Mucosa of stomach (tissue), 1 donor: Measurements from ENCODE around the gene FUZ.
"Not testable (repeated sequence)": the region's sequence is repeated elsewhere in the genome, so short reads cannot be mapped to it uniquely, and the experiment has no call there.

Experiments used
- H3K27me3 ChIP-seq: one replicate; pipeline ENCODE4 v1.7.0; 2013; ENCODE audit warnings: mild to moderate bottlenecking, low read length; ENCODE audit not compliant: control insufficient read depth, insufficient read depth
- H3K36me3 ChIP-seq: one replicate; pipeline ENCODE4 v1.7.0; 2013; ENCODE audit warnings: low read length; ENCODE audit not compliant: control insufficient read depth, insufficient read depth
- H3K4me1 ChIP-seq: one replicate; pipeline ENCODE4 v1.7.0; 2013; ENCODE audit warnings: mild to moderate bottlenecking, low read length; ENCODE audit not compliant: control insufficient read depth, insufficient read depth
- H3K4me3 ChIP-seq: one replicate; pipeline ENCODE4 v1.7.0; 2013; ENCODE audit warnings: low read length
- H3K9ac ChIP-seq: one replicate; pipeline ENCODE4 v1.7.0; 2013; ENCODE audit warnings: mild to moderate bottlenecking, low read length, moderate library complexity
- H3K9me3 ChIP-seq: one replicate; pipeline ENCODE4 v1.7.0; 2013; ENCODE audit warnings: mild to moderate bottlenecking, low read length, moderate library complexity; ENCODE audit not compliant: control insufficient read depth
- donor health status: Pancreatic carcinoma.

The FUZ gene

GRCh38 chr19:49819452-49820115 lies 6.5 kb upstream of the FUZ start:
- H3K27me3 ChIP-seq, H3K9me3 ChIP-seq, H3K36me3 ChIP-seq: not testable (repeated sequence)
- peaks cover 15% of the 10 kb centered on the region for H3K4me1 ChIP-seq
- peak overlapping the region; percentile 97 for H3K4me3 ChIP-seq
- peak overlapping the region; percentile 95 for H3K9ac ChIP-seq

DNA sequence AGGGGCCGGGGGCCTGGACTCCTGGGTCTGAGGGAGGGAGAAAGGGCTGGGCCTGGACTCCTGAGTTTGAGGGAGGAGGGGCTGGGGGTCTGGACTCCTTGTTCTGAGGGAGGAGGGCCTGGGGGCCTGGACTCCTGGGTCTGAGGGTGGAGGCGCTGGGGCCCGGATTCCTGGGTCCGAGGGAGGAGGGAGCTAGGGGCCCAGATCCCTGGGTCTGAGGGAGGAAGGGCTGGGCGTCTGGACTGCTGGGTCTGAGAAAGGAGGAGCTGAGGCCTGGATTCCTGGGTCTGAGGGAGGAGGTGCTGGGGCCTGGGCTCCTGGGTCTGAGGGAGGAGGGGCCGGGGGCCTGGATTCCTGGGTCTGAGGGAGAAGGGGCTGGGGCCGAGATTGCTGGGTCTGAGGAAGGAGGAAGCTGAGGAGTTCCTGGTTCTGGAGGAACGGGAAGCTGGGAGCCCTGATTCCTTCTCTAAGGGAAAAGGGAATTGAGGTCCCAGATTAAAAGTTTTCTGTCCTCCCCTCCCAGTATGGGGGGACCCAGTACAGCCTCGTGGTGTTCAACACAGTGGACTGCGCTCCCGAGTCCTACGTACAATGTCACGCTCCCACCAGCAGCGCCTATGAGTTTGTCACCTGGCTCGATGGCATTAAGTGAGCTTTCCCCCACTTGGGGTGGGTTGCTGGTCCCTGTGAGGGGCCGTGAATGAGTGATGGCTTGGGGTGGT lies 5.7 kb upstream of the FUZ start:
- Histone ChIP-seq H3K4me3 (peak overlapping the region; percentile 97), H3K9ac (peak overlapping the region; percentile 95), H3K36me3 (no peaks in the 10 kb centered on the region), H3K27me3 (no peaks in the 10 kb centered on the region), H3K4me1 (peaks cover 15% of the 10 kb centered on the region), H3K9me3 (no peaks in the 10 kb centered on the region)

- H3K27me3 ChIP-seq = no peaks in the 10 kb centered on the region
- no peaks in the 10 kb centered on the region for H3K9me3 ChIP-seq
- peak within 1 kb of the TSS; percentile 95 for H3K9ac ChIP-seq
- peak within 1 kb of the TSS; percentile 97 for H3K4me3 ChIP-seq
- H3K4me1 ChIP-seq = peaks cover 15% of the 10 kb centered on the region
- no peaks in the 10 kb centered on the region for H3K36me3 ChIP-seq
These were observed 5.0 kb upstream of the FUZ start, which contains the start of gene MED25 for GRCh38 chr19:49817964-49818648. MED25 (plus strand) TSS chr19:49818289; CDS start chr19:49818342, 53 bp downstream.

DNA sequence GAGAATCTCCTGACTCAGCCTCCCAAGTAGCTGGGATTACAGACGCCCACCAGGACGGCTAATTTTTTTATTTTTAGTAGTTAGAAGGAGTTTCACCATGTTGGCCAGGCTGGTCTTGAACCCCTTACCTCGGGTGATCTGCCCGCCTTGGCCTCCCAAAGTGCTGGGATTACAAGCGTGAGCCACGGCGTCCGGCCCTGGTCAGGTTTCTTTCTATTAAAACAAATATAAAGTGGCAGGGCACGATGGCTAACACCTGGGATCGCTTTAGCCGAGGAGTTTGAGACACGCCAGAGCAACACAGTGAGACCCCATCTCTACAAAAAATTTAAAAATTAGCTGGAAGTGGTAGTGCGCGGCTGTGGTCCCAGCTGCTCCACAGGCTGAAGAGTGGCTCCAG lies 3.5 kb upstream of the FUZ start:
- H3K36me3 ChIP-seq = no peaks in the 10 kb centered on the region
- H3K4me1 ChIP-seq = peaks cover 21% of the 10 kb centered on the region
- H3K27me3 ChIP-seq = no peaks in the 10 kb centered on the region
- no peaks in the 10 kb centered on the region for H3K9me3 ChIP-seq
- H3K4me3 ChIP-seq = no peak overlapping the region
- H3K9ac ChIP-seq = no peak overlapping the region

DNA sequence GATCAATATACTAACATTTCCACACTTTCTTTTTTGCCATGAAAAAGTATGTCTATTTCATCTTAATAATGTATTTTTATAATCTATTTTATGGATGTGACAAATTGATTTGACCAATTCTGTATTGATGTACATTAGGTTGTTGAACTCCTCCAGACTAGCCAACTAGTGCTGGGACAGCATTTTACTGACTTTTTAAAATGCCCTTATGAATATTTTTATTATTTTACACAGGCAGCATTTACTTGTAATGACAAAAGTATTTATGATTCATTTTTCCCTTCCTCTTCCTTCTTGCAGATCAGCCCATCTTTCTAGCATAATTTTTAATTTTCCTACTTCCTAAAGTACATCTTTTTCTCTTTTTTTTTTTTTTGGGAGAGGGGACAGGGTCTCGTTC lies 918 bp upstream of the FUZ start:
- Histone ChIP-seq H3K9ac (no peak overlapping the region), H3K4me1 (peaks cover 22% of the 10 kb centered on the region), H3K4me3 (no peak overlapping the region), H3K9me3 (no peaks in the 10 kb centered on the region), H3K27me3 (no peaks in the 10 kb centered on the region), H3K36me3 (no peaks in the 10 kb centered on the region)

- H3K9ac ChIP-seq = peak overlapping the region; percentile 81
- H3K4me1 ChIP-seq = peaks cover 24% of the 10 kb centered on the region
- no peaks in the 10 kb centered on the region for H3K36me3 ChIP-seq
- peak overlapping the region; percentile 71 for H3K4me3 ChIP-seq
- H3K9me3 ChIP-seq = no peaks in the 10 kb centered on the region
- H3K27me3 ChIP-seq = no peaks in the 10 kb centered on the region
These were observed 568 bp downstream of the FUZ start for GRCh38 chr19:49812452-49812996.

DNA sequence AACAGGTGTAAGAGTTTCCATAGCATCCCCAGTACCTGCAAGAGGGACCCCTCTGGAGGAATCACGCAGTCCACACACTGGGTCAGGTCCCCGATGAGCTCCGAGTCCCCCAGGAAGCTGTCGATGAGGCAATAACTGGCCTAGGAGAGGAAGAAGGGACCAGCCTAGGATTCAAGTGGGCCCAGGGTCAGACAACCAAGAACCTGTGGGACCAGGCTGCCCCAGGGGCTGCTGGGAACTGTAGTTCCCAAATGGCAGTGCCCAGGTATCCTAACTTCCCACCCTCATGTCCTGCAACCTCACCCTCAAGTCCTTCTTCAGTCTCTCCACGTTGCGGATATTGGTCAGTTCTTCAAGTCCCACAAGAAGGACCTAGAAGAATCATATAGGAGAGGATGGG lies 1.8 kb downstream of the FUZ start:
- Histone ChIP-seq H3K9ac (no peak overlapping the region), H3K36me3 (no peaks in the 10 kb centered on the region), H3K4me3 (no peak overlapping the region)

GRCh38 chr19:49809941-49810389 lies 3.1 kb downstream of the FUZ start:
- Histone ChIP-seq H3K9me3 (no peaks in the 10 kb centered on the region), H3K4me3 (no peak overlapping the region), H3K4me1 (peaks cover 20% of the 10 kb centered on the region), H3K9ac (peak overlapping the region; percentile 64), H3K27me3 (no peaks in the 10 kb centered on the region), H3K36me3 (no peaks in the 10 kb centered on the region)

More for the DNA sequence above, 1.8 kb downstream of the FUZ start:
- Histone ChIP-seq H3K9me3 (no peaks in the 10 kb centered on the region), H3K27me3 (no peaks in the 10 kb centered on the region), H3K4me1 (peaks cover 20% of the 10 kb centered on the region)

DNA sequence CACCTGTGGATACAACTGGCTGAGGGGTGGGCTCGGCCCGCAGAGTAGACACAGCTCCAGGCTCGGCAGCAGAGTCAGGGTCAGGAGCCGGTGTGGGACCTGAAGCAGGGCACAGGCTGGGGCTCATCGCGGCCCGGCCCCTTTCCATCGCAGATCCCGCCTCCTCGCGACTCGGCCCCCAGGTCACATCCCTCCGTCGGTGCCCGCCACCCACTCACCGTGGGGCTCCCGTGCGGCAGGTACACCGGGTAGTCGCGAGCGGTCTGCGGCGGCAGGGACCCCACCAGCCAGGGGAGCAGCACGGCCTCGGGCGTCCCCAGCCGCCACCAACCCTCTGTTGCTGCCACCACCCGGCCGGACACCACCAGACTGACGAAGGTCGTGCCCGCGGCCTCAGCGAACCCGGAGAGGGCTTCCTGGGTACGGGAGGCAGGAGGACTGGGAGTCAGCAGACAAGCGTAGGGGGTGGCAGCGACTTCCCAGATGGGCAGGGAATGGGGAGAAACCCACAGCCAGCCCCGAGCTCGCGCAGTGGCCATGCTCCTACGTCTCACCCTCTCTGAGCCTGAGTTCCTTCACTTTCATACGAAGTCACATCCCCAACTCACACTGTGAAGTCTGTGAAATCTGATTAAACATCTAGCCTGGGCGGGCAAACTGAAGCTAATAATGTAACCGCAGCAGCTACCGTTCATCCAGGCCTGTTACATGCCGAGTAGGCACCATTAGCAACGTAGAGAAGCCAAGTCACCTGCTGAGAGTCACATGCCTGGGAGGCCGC lies 3.7 kb downstream of the FUZ start:
- no peaks in the 10 kb centered on the region for H3K9me3 ChIP-seq
- no peaks in the 10 kb centered on the region for H3K27me3 ChIP-seq
- peak overlapping the region; percentile 64 for H3K9ac ChIP-seq
- H3K36me3 ChIP-seq = no peaks in the 10 kb centered on the region
- peak overlapping the region; percentile 17 for H3K4me3 ChIP-seq
- peaks cover 20% of the 10 kb centered on the region for H3K4me1 ChIP-seq

- Histone ChIP-seq H3K9ac (peak overlapping the region; percentile 64), H3K9me3 (no peaks in the 10 kb centered on the region), H3K4me1 (peaks cover 20% of the 10 kb centered on the region), H3K4me3 (peak overlapping the region; percentile 17), H3K36me3 (peaks cover under 1% of the 10 kb centered on the region), H3K27me3 (no peaks in the 10 kb centered on the region)
These were observed 4.4 kb downstream of the FUZ start for GRCh38 chr19:49808711-49809159.

DNA sequence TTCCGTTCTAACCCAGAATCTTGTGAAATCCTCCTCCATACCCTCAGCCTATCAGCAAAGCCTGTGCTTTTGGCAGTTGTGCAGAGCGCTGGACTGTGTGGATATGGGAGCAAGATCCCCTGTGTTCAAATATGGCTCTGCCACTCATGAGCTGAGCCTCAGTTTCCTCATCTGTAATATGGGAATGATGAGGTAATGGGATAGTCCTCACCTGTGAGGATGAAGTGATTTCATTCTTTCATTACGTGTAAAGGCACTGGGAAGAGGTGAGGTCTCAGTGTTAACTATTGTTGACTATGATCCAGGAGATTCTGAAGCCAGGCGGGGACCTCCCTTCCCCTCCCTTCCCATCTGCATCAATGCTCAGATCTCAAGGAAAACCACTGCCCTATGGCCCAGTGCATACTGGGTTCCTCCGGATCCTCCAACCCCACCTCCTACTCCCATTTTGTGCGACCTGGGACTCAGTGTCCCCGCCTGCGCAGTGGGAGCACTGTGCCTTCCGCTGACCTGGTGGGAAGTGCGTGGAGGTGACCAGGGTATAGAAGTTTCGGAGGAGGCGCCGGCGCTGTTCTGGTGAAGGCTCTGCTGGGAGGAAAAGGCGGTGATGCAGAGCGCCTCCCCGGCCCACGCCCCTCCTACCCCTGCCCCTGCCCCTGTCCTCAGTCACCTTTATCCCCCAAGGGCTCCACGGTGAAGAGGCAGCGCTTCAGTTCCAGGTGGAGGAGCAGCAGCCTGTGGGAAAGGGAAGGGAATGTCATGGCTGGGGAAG lies 5.0 kb downstream of the FUZ start:
- H3K27me3 ChIP-seq = no peaks in the 10 kb centered on the region
- peaks cover 20% of the 10 kb centered on the region for H3K4me1 ChIP-seq
- peak overlapping the region; percentile 17 for H3K4me3 ChIP-seq
- H3K9me3 ChIP-seq = no peaks in the 10 kb centered on the region
- H3K36me3 ChIP-seq = peaks cover 7% of the 10 kb centered on the region
- no peak overlapping the region for H3K9ac ChIP-seq
